Tibial artery (tissue), 4 donors: ENCODE data around the gene DHX35.

Source experiments
- DNase-seq, 2 donors: peaks; one replicate each; pipeline ENCODE4 v3.0.0-alpha.2; 2019
- H3K27ac ChIP-seq, 2 donors: fragments of 200-600 bp; sonication (generic) in 1 of 2; 1 replicate in 1 of 2; 2 replicates in 1 of 2; pipeline ENCODE4 v1.5.1; 2018 to 2019; ENCODE audit warnings: mild to moderate bottlenecking in 1 of 2
- H3K27me3 ChIP-seq, 2 donors: fragments of 200-600 bp; sonication (generic) in 1 of 2; one replicate each; pipeline versions ENCODE4 v1.5.1 to v1.6.0; 2016 to 2019
- H3K36me3 ChIP-seq, 3 donors: fragments of 200-600 bp; sonication (generic) in 2 of 3; one replicate each; pipeline ENCODE4 v1.5.1; 2016 to 2019; ENCODE audit warnings: mild to moderate bottlenecking in 2 of 3
- H3K4me1 ChIP-seq, 4 donors: fragments of 200-600 bp; sonication (generic) in 2 of 4; 1 replicate in 3 of 4; 2 replicates in 1 of 4; pipeline ENCODE4 v1.5.1; 2016 to 2019
- H3K4me3 ChIP-seq, 2 donors: fragments of 200-600 bp; sonication (generic) in 1 of 2; 1 replicate in 1 of 2; 2 replicates in 1 of 2; pipeline ENCODE4 v1.5.1; 2018 to 2019; ENCODE audit warnings: mild to moderate bottlenecking in 2 of 2
- H3K9me3 ChIP-seq, 3 donors: fragments of 200-600 bp; sonication (generic) in 1 of 3; one replicate each; pipeline ENCODE4 v1.5.1; 2016 to 2019
- intact Hi-C: fragments of 100-400 bp; cut with DNase I; formaldehyde crosslinking; loops from one replicate; pipeline ENCODE4 v1.15.0; 2023; ENCODE audit warnings: low total_unique reads
- TF ChIP-seq, protein P1 (sequence below), 2 experiments: fragments of 200-600 bp in 1 of 2; fragments of 450-650 bp in 1 of 2; IDR thresholded peaks; one replicate each; pipeline ENCODE4 v1.5.1; 2017 to 2019; ENCODE audit warnings: antibody characterized with exemption in 2 of 2, mild to moderate bottlenecking in 1 of 2, moderate library complexity in 1 of 2

The DHX35 gene

DNA sequence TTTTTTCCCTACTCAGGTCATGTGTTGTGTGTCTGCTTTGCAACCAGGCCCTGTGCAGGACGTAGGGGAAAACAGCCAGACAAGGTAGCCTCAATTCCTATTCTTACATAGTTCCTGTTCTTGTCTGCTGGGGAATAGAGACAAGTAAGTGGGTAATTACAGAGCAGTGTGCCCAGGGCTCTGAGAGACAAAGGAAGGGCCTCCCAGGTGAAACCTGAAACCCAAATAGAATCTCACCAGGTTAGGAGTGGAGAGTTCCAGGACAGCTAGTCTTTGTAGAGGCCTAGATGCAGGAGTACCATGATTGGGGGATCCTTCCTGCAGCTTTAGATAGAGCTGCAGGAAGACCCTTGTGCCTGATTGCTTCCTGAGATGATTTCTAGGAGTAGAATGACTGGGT is 48.4 kb downstream of the DHX35 start:
- no peak for DNase-seq
- Histone ChIP-seq H3K9me3 (no peaks in the 10 kb centered on the region), H3K36me3 (peaks cover 64 to 79% (median 65%) of the 10 kb centered on the region in 3 donors), H3K27ac (no peak overlapping the region), H3K4me3 (no peak overlapping the region), H3K4me1 (no peaks in the 10 kb centered on the region), H3K27me3 (no peaks in the 10 kb centered on the region)
- intact Hi-C loops: no loop called here
- TF ChIP-seq, protein P1, sequence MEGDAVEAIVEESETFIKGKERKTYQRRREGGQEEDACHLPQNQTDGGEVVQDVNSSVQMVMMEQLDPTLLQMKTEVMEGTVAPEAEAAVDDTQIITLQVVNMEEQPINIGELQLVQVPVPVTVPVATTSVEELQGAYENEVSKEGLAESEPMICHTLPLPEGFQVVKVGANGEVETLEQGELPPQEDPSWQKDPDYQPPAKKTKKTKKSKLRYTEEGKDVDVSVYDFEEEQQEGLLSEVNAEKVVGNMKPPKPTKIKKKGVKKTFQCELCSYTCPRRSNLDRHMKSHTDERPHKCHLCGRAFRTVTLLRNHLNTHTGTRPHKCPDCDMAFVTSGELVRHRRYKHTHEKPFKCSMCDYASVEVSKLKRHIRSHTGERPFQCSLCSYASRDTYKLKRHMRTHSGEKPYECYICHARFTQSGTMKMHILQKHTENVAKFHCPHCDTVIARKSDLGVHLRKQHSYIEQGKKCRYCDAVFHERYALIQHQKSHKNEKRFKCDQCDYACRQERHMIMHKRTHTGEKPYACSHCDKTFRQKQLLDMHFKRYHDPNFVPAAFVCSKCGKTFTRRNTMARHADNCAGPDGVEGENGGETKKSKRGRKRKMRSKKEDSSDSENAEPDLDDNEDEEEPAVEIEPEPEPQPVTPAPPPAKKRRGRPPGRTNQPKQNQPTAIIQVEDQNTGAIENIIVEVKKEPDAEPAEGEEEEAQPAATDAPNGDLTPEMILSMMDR (IDR thresholded peaks at IDR 0.05): no peak

DNA sequence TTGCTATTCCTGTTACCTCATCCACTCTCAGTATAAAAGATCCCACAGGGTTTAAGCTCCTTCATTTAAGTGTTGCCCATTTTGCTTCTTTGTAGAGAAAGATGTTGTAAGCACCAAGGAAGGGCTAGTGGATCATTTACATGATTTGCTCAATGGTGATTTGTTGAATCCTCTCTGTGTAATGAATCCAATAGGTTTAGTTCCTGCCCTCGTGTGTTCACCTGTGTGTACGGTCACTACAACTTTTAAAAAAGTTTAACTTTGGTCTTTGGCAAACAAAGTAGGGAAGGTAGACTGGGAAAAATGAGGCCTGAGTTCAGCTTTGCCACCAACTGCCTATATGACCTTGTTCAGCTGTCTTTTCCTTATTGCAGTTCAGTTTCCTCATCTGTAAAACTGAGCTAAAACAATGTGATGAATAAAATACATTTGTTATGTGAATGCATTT is 51.5 kb downstream of the DHX35 start:
- no peaks in the 10 kb centered on the region for H3K9me3 ChIP-seq
- intact Hi-C loops: no loop called here
- TF ChIP-seq, protein P1 (IDR thresholded peaks at IDR 0.05): no peak
- no peak for DNase-seq
- H3K27me3 ChIP-seq: no peaks in the 10 kb centered on the region
- peaks cover 50 to 65% (median 59%) of the 10 kb centered on the region in 3 donors for H3K36me3 ChIP-seq
- H3K27ac ChIP-seq: no peak overlapping the region
- H3K4me1 ChIP-seq: no peaks in the 10 kb centered on the region
- H3K4me3 ChIP-seq: no peak overlapping the region

DNA sequence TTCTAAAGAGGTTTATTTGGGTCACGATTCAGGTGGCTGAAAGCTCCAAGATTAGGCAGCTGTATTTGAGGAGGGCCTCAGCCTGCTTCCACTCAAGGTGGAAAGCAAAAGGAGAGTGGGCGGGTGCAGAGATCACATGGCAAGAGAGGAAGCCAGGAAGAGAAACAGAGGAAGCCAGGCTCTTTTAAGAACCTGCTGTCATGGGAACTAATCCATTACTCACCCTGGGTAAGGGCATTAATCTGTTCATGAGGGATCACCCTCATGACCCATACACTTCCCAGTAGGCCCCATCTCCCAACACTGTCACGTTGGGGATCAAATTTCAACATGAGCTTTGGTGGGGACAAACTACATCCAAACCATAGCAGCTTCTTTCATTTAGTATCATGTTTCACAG is 53.9 kb downstream of the DHX35 start:
- Histone ChIP-seq H3K27ac (no peak overlapping the region), H3K36me3 (peaks cover 41 to 69% (median 56%) of the 10 kb centered on the region in 3 donors), H3K4me1 (no peaks in the 10 kb centered on the region), H3K9me3 (no peaks in the 10 kb centered on the region), H3K4me3 (no peak overlapping the region), H3K27me3 (no peaks in the 10 kb centered on the region)
- intact Hi-C loops: no loop called here
- no peak for DNase-seq
- TF ChIP-seq, protein P1 (IDR thresholded peaks at IDR 0.05): no peak

DNA sequence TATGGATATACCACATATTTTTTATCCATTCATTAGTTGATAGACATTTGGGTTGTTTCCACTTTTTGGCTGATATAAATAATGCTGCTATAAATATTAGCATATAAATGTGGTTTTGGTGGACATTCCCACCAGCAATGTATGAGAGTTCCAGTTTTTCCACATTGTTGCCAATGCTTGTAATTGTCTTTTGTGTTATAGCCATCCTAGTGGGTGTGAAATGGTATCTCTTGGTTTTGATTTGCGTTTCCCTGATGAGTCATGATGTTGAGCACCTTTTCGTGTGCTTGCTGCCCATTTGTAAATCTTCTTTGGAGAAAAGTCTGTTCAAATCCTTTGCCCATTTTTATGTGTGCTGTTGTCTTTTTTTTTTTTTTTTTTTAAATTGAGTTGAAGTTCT is 54.4 kb downstream of the DHX35 start:
- Histone ChIP-seq H3K4me1 (no peaks in the 10 kb centered on the region), H3K27ac (no peak overlapping the region), H3K9me3 (no peaks in the 10 kb centered on the region), H3K4me3 (no peak overlapping the region), H3K27me3 (no peaks in the 10 kb centered on the region), H3K36me3 (peaks cover 40 to 69% (median 53%) of the 10 kb centered on the region in 3 donors)
- intact Hi-C loops: no loop called here
- TF ChIP-seq, protein P1 (IDR thresholded peaks at IDR 0.05): no peak
- no peak for DNase-seq

DNA sequence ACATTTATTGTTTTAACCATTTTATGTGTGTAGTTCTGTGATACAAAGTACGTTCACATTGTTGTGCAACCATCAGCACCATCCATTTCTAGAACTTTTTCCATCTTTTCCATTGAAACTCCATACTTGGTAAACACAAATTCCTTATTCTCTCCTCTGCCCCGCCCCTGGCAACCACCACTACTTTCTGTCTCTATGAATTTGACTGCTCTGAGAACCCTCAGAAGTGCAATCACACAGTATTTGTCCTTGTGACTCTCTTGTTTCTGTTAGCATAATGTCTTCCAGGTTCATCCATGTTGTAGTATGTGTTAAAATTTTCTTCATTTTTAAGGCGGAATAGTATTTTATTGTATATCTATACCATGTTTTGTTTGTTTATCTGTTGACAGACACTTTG is 56.9 kb downstream of the DHX35 start:
- intact Hi-C loops: no loop called here
- Histone ChIP-seq H3K36me3 (peaks cover 53 to 84% (median 73%) of the 10 kb centered on the region in 3 donors), H3K4me1 (no peaks in the 10 kb centered on the region), H3K4me3 (no peak overlapping the region), H3K9me3 (no peaks in the 10 kb centered on the region), H3K27ac (no peak overlapping the region), H3K27me3 (no peaks in the 10 kb centered on the region)
- no peak for DNase-seq
- TF ChIP-seq, protein P1 (IDR thresholded peaks at IDR 0.05): no peak

DNA sequence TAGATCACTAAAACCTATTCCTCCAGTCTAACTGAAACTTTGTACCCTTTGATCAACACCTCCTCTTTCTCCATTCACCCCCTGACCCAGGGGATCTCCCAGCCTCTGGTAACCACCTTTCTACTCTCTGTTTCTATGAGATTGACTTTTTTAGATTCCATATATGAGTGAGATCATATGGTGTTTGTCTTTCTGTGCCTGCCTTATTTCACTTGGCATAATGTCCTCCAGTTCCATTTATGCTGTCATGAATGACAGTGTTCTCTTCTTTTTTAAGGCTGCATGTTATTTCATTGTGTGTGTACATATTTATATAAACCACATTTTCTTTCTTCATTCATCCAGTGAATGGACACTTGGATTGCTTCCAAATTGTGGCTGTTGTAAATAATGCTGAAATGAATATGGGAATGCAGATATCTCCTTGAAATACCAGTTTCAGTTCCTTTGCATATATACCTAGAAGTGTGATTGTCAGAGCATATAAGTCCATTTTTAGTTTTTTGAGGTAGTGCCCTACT is 57.7 kb downstream of the DHX35 start:
- TF ChIP-seq, protein P1 (IDR thresholded peaks at IDR 0.05): no peak
- H3K4me3 ChIP-seq: no peak overlapping the region
- H3K4me1 ChIP-seq: no peaks in the 10 kb centered on the region
- H3K9me3 ChIP-seq: no peaks in the 10 kb centered on the region
- intact Hi-C loops: no loop called here
- H3K27ac ChIP-seq: no peak overlapping the region
- H3K27me3 ChIP-seq: no peaks in the 10 kb centered on the region
- DNase-seq: no peak
- H3K36me3 ChIP-seq: peaks cover 58 to 85% (median 74%) of the 10 kb centered on the region in 3 donors
